ENCODE measurements around the gene TGIF1.

DNA sequence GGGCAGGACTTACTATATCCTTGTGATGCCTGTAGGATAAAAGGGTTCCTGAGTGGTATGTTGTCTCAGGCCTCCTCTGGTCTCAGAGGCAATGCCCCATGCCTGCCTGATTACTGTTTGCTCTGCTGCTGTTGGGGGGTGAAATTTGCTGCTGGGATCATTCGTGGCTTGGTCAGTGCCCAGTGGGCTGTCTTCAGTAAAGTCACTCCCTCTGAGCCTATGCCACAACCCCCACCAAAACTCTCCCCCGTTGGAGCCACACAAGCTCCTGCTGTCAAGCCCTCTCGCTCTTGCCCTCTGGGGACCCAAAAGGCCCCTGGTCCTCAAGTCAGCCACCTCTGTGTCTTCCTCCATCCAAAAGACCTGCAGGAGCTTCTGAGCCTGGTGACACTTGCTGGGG is 38.6 kb upstream of the TGIF1 start:
- TF ChIP-seq CTCF (IDR thresholded peaks at IDR 0.05 in 2 of 3, conservative IDR thresholded peaks at IDR 0.05 in 1 of 3; ENCODE audit: borderline replicate concordance in 1 of 3, insufficient read depth in 1 of 3, low read depth in 2 of 3, low read length in 2 of 3) (no peak), SRF (IDR thresholded peaks at IDR 0.05; ENCODE audit: low read depth) (no peak), EZH2 (IDR thresholded peaks at IDR 0.05) (no peak), POLR2AphosphoS5 (IDR thresholded peaks at IDR 0.05; ENCODE audit: low read depth, low read length) (no peak), ZNF274 (IDR thresholded peaks at IDR 0.05; ENCODE audit: low read depth, low read length) (no peak), ATF3 (IDR thresholded peaks at IDR 0.05) (no peak), ZFX (IDR thresholded peaks at IDR 0.05) (no peak), POLR2A (IDR thresholded peaks at IDR 0.05; ENCODE audit: borderline replicate concordance, extremely low read depth, insufficient read depth, insufficient read length) (no peak), RAD21 (IDR thresholded peaks at IDR 0.05; ENCODE audit: low read depth) (no peak), MAX (IDR thresholded peaks at IDR 0.05) (no peak), TCF7L2 (IDR thresholded peaks at IDR 0.05; ENCODE audit: borderline replicate concordance, extremely low read depth, insufficient read depth, insufficient read length) (no peak), SP1 (IDR thresholded peaks at IDR 0.05; ENCODE audit: low read depth) (no peak), CEBPB (IDR thresholded peaks at IDR 0.05; ENCODE audit: low read depth) (no peak), EZH2phosphoT487 (IDR thresholded peaks at IDR 0.05; ENCODE audit: borderline replicate concordance) (no peak)

Data from HCT116 (cell line).